ENCODE measurements around the gene KANSL1.

- TF ChIP-seq EZH2 (optimal IDR thresholded peaks at IDR 0.05; ENCODE audit: low read depth, low read length) (no peak), CTCF (IDR thresholded peaks at IDR 0.05; ENCODE audit: low read length) (no peak)
These were observed 12.3 kb downstream of the KANSL1 start for GRCh38 chr17:46180892-46181274.
